Pancreas (tissue), 10 donors: ENCODE data around the gene COL15A1. TPM values are rescaled to one million over a fixed set of nuclear protein-coding genes. Genes with fewer than 3 reads are reported as not detected.

Experiments used
- ATAC-seq, 4 donors: fragments of 200-7000 bp; cut with Tn5 transposase; one replicate each; pipeline versions ENCODE4 v1.8.0 to v1.9.1; 2020; ENCODE audit warnings: mild to moderate bottlenecking in 4 of 4, moderate library complexity in 4 of 4
- DNase-seq, 6 donors: peaks; one replicate each; pipeline ENCODE4 v3.0.0-alpha.2; 2020
- FAIRE-seq: peaks from 2 replicates; lab custom pipeline; 2012; peaks lifted over from hg19 to GRCh38; lab: Jason Lieb, UNC
- H3K27ac ChIP-seq, 4 donors: fragments of 200-600 bp; sonication (generic); 1 replicate in 3 of 4; 2 replicates in 1 of 4; pipeline versions ENCODE4 v1.5.0 to v1.8.0; 2020
- H3K27me3 ChIP-seq, 4 donors: fragments of 200-600 bp; one replicate each; pipeline ENCODE4 v1.8.0; 2021
- H3K36me3 ChIP-seq, 3 donors: fragments of 200-600 bp; sonication (generic) in 1 of 3; one replicate each; pipeline versions ENCODE4 v1.5.0 to v1.8.0; 2020 to 2021
- H3K4me1 ChIP-seq, 3 donors: fragments of 200-600 bp; one replicate each; pipeline ENCODE4 v1.8.0; 2021
- H3K4me3 ChIP-seq, 4 donors: fragments of 200-600 bp; sonication (generic) in 2 of 4; one replicate each; pipeline versions ENCODE4 v1.5.0 to v1.8.0; 2020 to 2021
- H3K9me3 ChIP-seq, 4 donors: fragments of 200-600 bp; one replicate each; pipeline ENCODE4 v1.8.0; 2021
- WGBS, 2 donors: extraction: QIAGEN DNeasy Blood & Tissue Kit; methylation state at CpG; one replicate each; pipeline ENCODE4 v1.1.7; 2013; 5-methylcytosine and 5-hydroxymethylcytosine counted together
- intact Hi-C, 3 donors: fragments of 100-400 bp; cut with DNase I; formaldehyde crosslinking; loops; one replicate each; pipeline versions ENCODE4 v1.11.1 to v1.14.2; 2022
- polyA plus RNA-seq, 2 donors: library from polyadenylated mRNA; stranded (reverse); fragments of 200-250 nt; gene quantifications; one replicate each; pipeline ENCODE4 v1.2.3, GENCODE V29; 2013
- total RNA-seq, 6 donors: library from RNA; stranded (reverse); fragmentation: NEBNext Ultra II Directional in 4 of 6; extraction: Animal tissue kit (Norgen Biotek cat#: 25700) in 4 of 6; gene quantifications; one replicate each; pipeline versions ENCODE4 v1.2.1 to v1.2.4, GENCODE V29; 2021 to 2023
- TF ChIP-seq, protein P1 (sequence below), 4 donors: fragments of 200-600 bp; sonication (generic) in 3 of 4; IDR thresholded peaks; one replicate each; pipeline versions ENCODE4 v1.5.0 to v1.8.0; 2021; ENCODE audit warnings: antibody characterized with exemption in 4 of 4
- donor health status: healthy with polysubstance abuse.
- donor health status: DM: no; HTN: no; CAD: no; lungs with moderate emphysema.
- donor health status: DM: no; HTN: no; CAD: no.
- donor health status: control.
- donor health status: control.
- donor health status: Bipolar disorder and iron deficiency.
- donor health status: DM: yes; HTN: yes; CAD: no.
- donor health status: DM: no; HTN: no; CAD: no.
- donor health status: DM: no; HTN: no; CAD: no.
- donor health status: DM: yes; HTN: yes; CAD: no.

COL15A1 gene
- total and polyA plus RNA-seq, 8 donors: 6.7 to 43.4 (median 10.4) TPM

DNA sequence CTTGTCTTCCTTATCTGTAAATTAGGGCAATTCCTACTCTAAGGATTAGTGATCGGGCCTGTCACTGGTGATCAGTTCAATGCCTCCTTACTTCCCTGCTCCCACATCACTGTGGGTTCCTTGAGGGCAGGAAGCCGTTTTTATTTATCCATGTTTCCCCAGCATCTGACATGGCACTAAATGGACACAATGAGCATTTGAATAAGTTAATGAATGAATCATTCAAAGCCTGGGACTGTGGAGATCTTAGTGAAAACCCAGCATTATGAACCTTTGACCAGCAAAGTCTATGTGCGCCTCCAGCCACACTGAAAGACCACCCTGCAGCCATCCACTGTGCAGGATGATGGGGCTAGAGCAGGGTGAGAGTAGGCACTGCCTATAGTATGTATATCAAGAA lies 11.6 kb downstream of the COL15A1 start:
- no peak for DNase-seq
- no peak for ATAC-seq
- H3K9me3 ChIP-seq: no peaks in the 10 kb centered on the region
- TF ChIP-seq, protein P1, sequence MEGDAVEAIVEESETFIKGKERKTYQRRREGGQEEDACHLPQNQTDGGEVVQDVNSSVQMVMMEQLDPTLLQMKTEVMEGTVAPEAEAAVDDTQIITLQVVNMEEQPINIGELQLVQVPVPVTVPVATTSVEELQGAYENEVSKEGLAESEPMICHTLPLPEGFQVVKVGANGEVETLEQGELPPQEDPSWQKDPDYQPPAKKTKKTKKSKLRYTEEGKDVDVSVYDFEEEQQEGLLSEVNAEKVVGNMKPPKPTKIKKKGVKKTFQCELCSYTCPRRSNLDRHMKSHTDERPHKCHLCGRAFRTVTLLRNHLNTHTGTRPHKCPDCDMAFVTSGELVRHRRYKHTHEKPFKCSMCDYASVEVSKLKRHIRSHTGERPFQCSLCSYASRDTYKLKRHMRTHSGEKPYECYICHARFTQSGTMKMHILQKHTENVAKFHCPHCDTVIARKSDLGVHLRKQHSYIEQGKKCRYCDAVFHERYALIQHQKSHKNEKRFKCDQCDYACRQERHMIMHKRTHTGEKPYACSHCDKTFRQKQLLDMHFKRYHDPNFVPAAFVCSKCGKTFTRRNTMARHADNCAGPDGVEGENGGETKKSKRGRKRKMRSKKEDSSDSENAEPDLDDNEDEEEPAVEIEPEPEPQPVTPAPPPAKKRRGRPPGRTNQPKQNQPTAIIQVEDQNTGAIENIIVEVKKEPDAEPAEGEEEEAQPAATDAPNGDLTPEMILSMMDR (IDR thresholded peaks at IDR 0.05): no peak
- no peaks in the 10 kb centered on the region for H3K27me3 ChIP-seq
- 88 to 92% methylated on average over 3 of the region's 3 CpGs for WGBS, 2 donors
- no peak for FAIRE-seq
- no peaks in the 10 kb centered on the region for H3K4me1 ChIP-seq
- H3K4me3 ChIP-seq: no peak overlapping the region
- intact Hi-C loops: no loop called here
- H3K36me3 ChIP-seq: no peaks in the 10 kb centered on the region
- H3K27ac ChIP-seq: no peak overlapping the region

DNA sequence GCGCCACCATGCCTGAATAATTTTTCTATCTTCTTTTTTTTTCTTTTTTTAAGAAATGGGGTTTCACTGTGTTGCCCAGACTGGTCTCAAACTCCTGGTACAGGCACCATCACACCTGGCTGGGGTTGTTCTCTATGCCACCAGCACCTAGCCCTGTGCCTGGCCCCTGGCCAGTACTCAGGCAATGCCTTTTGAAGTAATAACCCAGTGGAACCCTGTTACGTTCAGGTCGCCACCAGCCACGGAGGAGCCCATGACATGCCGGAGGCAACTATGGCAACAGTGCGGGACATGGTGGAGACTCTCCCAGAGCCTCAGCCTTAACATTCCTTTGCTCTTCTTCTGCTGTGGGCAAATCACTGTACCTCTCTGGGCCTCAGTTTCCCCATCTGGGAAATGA lies 14.1 kb downstream of the COL15A1 start:
- H3K9me3 ChIP-seq: no peaks in the 10 kb centered on the region
- no peaks in the 10 kb centered on the region for H3K36me3 ChIP-seq
- intact Hi-C loops: no loop called here
- no peak overlapping the region for H3K27ac ChIP-seq
- WGBS, 2 donors: 95 to 96% methylated on average over 6 of the region's 6 CpGs
- TF ChIP-seq, protein P1 (IDR thresholded peaks at IDR 0.05): no peak
- no peak for DNase-seq
- ATAC-seq: no peak
- H3K4me3 ChIP-seq: no peak overlapping the region
- no peak for FAIRE-seq
- H3K4me1 ChIP-seq: peaks cover 0 to 3% (median 0%) of the 10 kb centered on the region in 3 donors
- no peaks in the 10 kb centered on the region for H3K27me3 ChIP-seq

DNA sequence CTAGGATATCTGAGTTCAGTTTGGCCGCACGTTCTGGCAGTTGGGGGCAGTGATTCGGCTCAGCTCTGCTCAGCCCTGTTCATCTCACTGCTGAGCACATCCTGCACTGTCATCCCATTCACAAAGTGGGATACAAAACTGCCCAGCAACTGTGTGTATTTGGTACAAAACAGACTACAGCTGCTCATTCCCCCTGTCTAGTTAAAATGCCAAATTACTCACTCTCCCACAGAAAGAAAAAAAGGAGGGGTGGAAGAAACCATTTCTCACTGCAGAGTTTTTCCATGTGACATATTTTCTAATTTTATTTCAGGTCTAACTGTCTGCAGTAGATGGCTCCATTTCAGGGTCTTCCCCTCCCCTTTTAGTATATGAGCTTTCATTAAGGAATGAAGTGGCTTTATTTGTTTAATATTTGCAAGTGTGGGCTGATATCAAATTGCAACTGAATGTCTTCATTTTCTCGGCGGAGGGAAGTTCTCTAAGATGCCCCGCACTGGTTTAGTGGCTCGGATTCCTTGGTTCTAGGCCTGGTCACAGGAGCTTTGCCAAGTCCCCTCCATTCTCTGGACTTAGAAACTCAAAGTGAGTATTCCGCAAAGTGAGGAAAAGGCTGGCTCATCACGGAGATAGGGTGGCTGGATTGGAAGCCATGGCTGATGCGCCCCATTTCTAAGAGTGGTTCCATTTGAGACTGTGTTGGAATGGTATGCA lies 14.7 kb downstream of the COL15A1 start:
- peaks cover 0 to 3% (median 0%) of the 10 kb centered on the region in 3 donors for H3K4me1 ChIP-seq
- ATAC-seq (peak in 3 of 4 donors; percentile 32 to 47 (median 47)), DNase-seq (no peak), FAIRE-seq (no peak)
- TF ChIP-seq, protein P1 (IDR thresholded peaks at IDR 0.05): no peak
- H3K36me3 ChIP-seq: no peaks in the 10 kb centered on the region
- no peak overlapping the region for H3K4me3 ChIP-seq
- 87 to 88% methylated on average over 10 of the region's 10 CpGs for WGBS, 2 donors
- H3K27ac ChIP-seq: no peak overlapping the region
- intact Hi-C loops: no loop called here
- H3K9me3 ChIP-seq: no peaks in the 10 kb centered on the region
- no peaks in the 10 kb centered on the region for H3K27me3 ChIP-seq

GRCh38 chr9:98960409-98960808 lies 16.7 kb downstream of the COL15A1 start:
- DNase-seq (no peak), FAIRE-seq (no peak), ATAC-seq (peak in 1 of 4 donors; percentile 29)
- 64 to 67% methylated on average over 3 of the region's 3 CpGs for WGBS, 2 donors
- TF ChIP-seq, protein P1 (IDR thresholded peaks at IDR 0.05): no peak
- Histone ChIP-seq H3K9me3 (no peaks in the 10 kb centered on the region), H3K27me3 (no peaks in the 10 kb centered on the region), H3K36me3 (no peaks in the 10 kb centered on the region), H3K27ac (no peak overlapping the region), H3K4me3 (no peak overlapping the region), H3K4me1 (peaks cover 0 to 3% (median 0%) of the 10 kb centered on the region in 3 donors)
- intact Hi-C loops: no loop called here

DNA sequence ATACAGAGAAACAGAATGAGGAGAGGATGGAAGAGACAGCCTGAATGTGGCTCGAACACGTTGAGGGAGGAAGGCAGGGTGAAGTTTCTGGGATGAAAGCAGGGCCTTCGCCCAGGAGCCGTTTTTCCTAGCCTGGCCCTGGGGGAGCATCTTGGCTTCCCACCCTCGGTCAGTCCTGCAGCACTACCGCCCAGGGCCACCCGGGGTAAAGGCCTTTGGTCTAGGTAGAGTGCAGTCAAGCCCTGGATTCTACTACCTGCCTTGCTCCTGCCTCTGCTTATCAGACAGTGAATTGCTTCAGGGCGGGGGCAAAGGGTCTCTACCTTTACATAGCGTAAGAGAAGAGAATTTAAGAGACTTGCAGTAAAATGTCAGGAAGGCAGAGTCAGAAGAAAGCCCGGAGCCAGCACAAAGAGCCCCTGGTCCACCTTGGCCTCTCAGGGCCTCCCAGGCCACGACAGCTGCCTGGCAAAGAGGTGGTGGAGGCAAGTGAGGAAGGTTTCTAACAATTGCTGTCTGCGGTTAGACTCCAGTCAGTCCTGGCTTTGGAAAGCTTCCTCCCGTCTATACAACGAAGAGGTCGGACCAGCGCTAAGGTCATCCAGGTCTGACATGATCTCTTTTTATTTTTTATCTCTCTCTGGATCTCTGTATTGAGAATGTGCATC lies 17.9 kb downstream of the COL15A1 start:
- intact Hi-C loops: no loop called here
- no peak overlapping the region for H3K27ac ChIP-seq
- TF ChIP-seq, protein P1 (IDR thresholded peaks at IDR 0.05): no peak
- no peaks in the 10 kb centered on the region for H3K9me3 ChIP-seq
- H3K36me3 ChIP-seq: no peaks in the 10 kb centered on the region
- ATAC-seq (no peak), FAIRE-seq (no peak), DNase-seq (no peak)
- peaks cover 0 to 3% (median 0%) of the 10 kb centered on the region in 3 donors for H3K4me1 ChIP-seq
- 82 to 87% methylated on average over 16 of the region's 16 CpGs for WGBS, 2 donors
- H3K27me3 ChIP-seq: no peaks in the 10 kb centered on the region
- H3K4me3 ChIP-seq: no peak overlapping the region
